Measurements from ENCODE around the gene KRT1.

- TF ChIP-seq EZH2phosphoT487 (IDR thresholded peaks at IDR 0.05; ENCODE audit: insufficient read depth, low read depth) (no peak), EZH2 (IDR thresholded peaks at IDR 0.05; ENCODE audit: insufficient read depth, poor library complexity, severe bottlenecking) (no peak)
Measured at GRCh38 chr12:52699960-52700359, 19.8 kb upstream of the KRT1 start.

Measured in GM23248 (cell line).